ENCODE results near the gene CMKLR1. TPM values are rescaled to one million over a fixed set of nuclear protein-coding genes. Genes with fewer than 3 reads are reported as not detected.

Gene CMKLR1
- total RNA-seq = 5.2 TPM

GRCh38 chr12:108338915-108339657, at the start of gene CMKLR1:
Gene CMKLR1 (minus strand): TSS chr12:108339311. CDS start chr12:108293591, 45,720 bp downstream.
- DNase-seq (ENCODE audit: low spot score) = no peak

GRCh38 chr12:108387771-108388170, 48.7 kb upstream of the CMKLR1 start:
- DNase-seq (ENCODE audit: low spot score) = no peak

- DNase-seq (ENCODE audit: low spot score) = no peak
Observed at GRCh38 chr12:108386709-108387360, 47.7 kb upstream of the CMKLR1 start.

DNA sequence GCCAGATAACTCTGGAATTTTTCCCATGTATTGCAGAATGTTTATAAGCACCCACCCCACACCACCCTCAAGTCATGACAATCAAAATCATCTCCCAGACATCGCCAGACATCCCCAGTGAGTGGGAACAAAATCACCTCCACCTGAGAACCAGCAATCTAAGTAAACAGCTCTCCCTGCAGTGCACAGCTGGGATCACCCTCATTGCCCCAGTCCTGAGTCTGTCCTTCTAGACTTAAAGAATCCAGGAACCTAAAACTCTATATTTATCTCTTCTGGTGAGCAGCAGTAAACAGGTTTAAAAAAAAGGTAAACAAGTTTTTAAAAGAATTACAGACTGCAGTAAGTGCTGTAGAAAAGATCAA, 43.3 kb upstream of the CMKLR1 start:
- no peak for DNase-seq (ENCODE audit: low spot score)

DNA sequence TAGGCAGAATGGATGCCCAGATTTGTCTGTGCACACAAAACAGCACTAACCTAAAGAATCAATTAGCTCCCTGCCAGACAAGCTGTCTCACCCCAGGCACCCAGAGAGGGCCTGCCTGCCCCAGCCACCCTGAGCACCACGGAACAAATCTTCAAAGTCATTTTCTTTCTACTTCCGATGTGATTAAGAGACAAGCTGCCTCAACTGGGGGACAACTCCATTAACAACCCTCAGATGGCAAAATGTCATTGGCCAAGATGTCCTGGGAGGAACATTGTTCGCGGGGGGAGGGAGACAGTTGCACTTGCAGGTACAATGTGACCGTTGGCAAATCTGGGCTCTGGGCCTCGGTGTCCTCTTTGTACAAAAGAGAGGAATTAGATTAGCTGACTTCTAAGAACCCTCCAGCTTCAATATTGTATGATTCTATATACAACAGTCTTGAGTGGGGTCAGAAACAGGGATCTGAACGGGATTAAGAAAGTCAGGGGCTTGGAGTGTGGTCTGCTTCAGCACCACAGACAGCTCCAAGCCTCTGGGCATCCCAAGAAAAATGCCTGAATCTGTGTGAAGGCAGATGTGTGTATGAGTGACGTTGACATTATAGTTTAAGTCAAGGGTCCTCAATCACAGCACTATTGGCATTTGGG, 42.8 kb upstream of the CMKLR1 start:
- no peak for DNase-seq (ENCODE audit: low spot score)

- DNase-seq (ENCODE audit: low spot score) = no peak
Observed at GRCh38 chr12:108380382-108380781, 41.3 kb upstream of the CMKLR1 start.

DNA sequence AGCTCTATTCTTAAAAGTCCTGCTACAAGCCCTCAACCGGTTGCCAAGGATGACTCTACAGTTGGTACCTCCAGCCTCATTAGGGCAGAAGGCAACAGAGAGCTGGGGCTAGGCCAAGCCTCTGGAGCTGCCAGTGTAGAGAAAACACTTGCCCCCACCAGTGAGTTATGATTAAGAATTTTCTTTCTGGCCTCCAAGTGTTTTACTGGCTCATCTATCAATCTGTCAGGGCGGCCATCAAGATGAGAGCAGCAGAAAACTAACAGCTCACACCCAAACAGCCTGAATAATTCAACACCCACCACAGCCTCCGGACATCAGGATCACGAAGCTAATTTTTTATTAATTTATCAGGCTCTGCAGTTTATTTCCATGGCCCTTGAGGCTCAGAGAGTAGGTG, 40.7 kb upstream of the CMKLR1 start:
- DNase-seq (ENCODE audit: low spot score) = no peak

GRCh38 chr12:108378926-108379325, 39.8 kb upstream of the CMKLR1 start:
- no peak for DNase-seq (ENCODE audit: low spot score)

- DNase-seq (ENCODE audit: low spot score) = no peak
Observed at GRCh38 chr12:108377260-108377659, 38.1 kb upstream of the CMKLR1 start.

- no peak for DNase-seq (ENCODE audit: low spot score)
Observed at GRCh38 chr12:108375986-108376663, 37.0 kb upstream of the CMKLR1 start.

- DNase-seq (ENCODE audit: low spot score) = no peak
Observed at GRCh38 chr12:108374596-108375320, 35.6 kb upstream of the CMKLR1 start.

DNA sequence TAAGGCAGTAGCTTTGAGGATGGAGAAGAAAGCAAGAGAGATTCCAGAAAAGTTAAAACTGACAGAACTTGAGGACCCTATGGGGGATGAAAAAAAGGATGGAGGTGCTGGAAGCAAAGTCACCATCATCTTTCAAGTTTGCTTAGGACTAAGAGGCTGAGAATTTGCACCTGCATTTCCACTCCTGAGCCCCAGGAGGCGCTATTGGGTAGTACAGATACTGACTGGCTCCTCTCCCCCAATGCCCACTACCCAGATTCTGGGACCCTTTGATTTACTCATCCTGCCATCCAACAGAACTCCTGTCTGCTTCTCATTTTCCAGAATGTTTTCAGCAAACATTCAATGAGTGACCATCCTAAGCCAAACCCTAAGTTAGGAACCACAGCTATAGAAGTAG, 34.0 kb upstream of the CMKLR1 start:
- DNase-seq (ENCODE audit: low spot score) = no peak

- DNase-seq (ENCODE audit: low spot score) = no peak
Observed at GRCh38 chr12:108371801-108372344, 32.8 kb upstream of the CMKLR1 start.

- DNase-seq (ENCODE audit: low spot score) = no peak
Observed at GRCh38 chr12:108370415-108370814, 31.3 kb upstream of the CMKLR1 start.

DNA sequence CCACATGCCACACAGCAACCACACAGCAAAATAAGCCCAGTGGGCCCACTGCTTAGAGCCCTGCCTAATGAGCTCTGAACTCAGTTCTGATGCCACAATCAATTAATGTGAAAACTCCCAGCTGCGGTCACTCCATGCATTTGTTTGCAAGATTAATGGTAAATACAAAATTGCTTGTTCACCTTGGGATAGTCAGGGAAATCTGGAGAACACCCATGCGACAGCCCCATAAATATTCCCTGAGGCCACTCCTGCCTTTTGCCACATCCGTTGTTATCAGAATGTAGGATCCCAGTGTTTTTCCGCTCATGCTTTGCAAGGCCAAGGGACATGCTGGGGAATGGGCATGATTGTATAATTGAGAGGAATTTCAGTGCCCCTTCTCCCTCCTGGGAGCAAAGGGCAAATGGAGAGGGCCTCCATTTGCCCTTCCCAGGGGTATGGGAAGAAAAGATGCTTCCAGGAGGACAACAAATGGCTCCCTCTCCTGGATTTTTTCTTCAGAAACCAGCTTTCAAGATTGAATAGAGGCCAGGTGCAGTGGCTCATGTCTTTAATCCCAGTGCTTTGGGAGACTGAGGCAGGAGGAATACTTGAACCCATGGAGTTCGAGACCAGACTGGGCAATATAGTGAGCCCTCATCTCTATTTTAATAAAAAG, 30.8 kb upstream of the CMKLR1 start:
- no peak for DNase-seq (ENCODE audit: low spot score)

DNA sequence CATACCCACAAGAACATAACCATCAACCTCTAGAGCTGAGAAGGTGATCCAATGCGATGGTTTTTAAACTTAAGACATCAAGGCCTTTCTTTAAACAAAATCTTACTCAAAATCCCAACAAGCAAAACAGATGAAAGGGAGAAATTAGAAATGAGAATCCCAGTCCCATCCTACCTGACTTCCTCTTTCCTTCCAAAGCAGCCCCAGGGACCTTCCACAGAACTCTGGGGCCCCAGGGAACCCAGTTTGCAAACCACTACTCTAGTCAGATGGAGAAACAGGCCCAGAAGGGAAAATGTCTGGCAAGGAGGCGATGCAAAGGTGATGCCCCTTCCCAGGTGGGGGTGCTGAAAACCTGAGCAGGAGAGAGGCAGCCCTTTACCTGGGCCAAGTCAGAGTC, 29.0 kb upstream of the CMKLR1 start:
- DNase-seq (ENCODE audit: low spot score) = no peak

DNA sequence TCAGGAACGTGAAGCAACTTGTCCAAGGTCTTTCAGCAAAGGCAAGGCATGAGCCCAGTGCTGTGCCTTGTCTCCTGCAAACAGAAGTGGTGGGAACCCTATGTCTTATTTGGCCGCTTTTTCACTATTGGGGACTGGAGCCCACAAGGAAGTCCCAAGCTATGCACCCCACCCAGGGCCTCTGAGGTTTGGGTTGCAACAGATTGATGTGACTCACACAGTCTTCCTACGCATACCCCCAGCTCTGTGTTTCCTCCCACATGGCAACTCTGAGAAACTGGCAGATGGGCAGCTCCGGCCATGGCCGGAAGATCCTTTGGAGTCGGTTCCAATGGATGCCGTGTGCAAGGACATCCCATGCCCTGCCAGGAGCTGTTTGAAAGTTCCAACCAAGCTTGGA, 28.3 kb upstream of the CMKLR1 start:
- DNase-seq (ENCODE audit: low spot score) = no peak

GRCh38 chr12:108365324-108365723, 26.2 kb upstream of the CMKLR1 start:
- no peak for DNase-seq (ENCODE audit: low spot score)

DNA sequence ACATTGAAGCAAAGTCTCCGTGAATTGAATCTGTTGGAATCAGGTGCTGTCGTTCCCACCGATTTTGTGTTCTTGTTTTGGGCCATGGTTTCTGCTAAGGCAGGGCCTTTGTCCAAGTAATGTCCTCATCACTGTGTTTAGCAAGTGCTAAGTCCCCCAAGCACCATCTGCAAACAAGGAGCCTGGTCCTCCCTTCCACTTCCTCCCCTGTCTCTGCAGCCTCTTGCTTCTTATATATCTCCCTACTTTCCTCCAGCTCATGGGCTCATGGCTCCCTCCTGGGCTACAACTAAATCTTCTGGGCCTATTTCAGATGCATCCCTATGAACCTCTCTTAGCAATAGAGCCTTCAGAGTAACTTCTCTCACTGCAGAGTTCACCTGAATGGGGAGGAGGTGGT, 25.8 kb upstream of the CMKLR1 start:
- no peak for DNase-seq (ENCODE audit: low spot score)

GRCh38 chr12:108363565-108363964, 24.5 kb upstream of the CMKLR1 start:
- DNase-seq (ENCODE audit: low spot score) = no peak

- DNase-seq (ENCODE audit: low spot score) = no peak
Observed at GRCh38 chr12:108363165-108363564, 24.1 kb upstream of the CMKLR1 start.
